ENCODE measurements around the gene NANOGP8.

NANOGP8 gene

DNA sequence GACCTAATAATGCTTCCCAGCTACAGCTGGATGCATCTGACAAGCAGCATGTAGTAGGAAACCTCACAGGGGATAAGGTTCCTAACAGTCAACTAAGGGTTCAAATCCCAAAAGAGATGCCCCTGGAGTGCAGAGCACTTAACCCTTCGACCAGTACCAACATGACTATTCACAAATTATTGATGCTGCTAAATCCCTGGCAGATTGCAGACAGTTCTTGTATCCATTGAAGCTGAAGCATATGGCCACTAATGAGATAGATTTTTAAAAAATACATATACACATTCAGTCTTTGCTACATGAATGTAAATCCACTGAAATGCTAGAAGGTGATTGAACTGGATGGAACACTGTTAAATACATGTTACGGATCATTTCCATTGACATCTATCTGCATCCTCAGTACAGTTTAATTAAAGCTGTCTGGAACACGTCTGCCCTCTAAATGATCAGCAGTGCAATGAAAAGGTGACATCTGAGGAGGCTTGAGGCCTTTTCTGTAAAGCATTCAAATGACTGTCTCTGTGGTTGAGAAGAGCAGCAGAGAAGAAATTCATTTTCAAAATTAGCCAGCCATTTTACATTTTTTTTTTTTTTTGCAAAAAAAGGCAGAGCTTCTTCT is 19.5 kb upstream of the NANOGP8 start:
- CTCF ChIA-PET = no interaction called here
- POLR2A ChIA-PET = no interaction called here
- no peak for TF ChIP-seq ZNF384 (IDR thresholded peaks at IDR 0.05)
- no peak for TF ChIP-seq SUZ12 (IDR thresholded peaks at IDR 0.05)
- TF ChIP-seq ELF4 (IDR thresholded peaks at IDR 0.05) = no peak
- DNase-seq (ENCODE audit: extremely low spot score) = no peak

DNA sequence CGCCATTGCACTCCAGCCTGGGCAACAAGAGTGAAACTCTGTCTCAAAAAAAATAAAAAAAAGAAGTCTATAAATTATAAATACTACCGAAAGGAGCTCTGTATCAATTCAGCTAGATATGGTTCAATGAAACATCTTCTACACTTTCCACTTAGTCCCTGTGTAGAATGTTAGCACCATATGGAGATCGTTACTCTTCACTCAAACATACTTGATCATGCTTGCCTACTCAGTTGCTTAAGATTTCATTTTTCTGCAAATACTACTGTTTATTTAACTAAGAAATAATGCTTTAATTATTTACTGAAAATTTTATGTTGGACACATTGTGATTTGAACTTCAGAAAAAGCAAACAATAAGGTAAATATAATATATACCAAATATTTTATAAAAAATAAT is 17.1 kb upstream of the NANOGP8 start:
- TF ChIP-seq CTBP1 (IDR thresholded peaks at IDR 0.05; ENCODE audit: borderline replicate concordance) (no peak), SP1 (IDR thresholded peaks at IDR 0.05) (no peak), ELF4 (IDR thresholded peaks at IDR 0.05) (no peak), BHLHE40 (IDR thresholded peaks at IDR 0.05; ENCODE audit: borderline replicate concordance) (no peak), SUZ12 (IDR thresholded peaks at IDR 0.05) (no peak), TARDBP (IDR thresholded peaks at IDR 0.05) (no peak), FOXA1 (IDR thresholded peaks at IDR 0.05) (no peak), ZNF384 (IDR thresholded peaks at IDR 0.05) (no peak), L3MBTL2 (conservative IDR thresholded peaks at IDR 0.05) (no peak), NFRKB (IDR thresholded peaks at IDR 0.05) (no peak), ARNT (IDR thresholded peaks at IDR 0.05) (no peak), LEF1 (IDR thresholded peaks at IDR 0.05; ENCODE audit: borderline replicate concordance) (no peak), FOXM1 (IDR thresholded peaks at IDR 0.05; ENCODE audit: borderline replicate concordance) (no peak), FOXK2 (IDR thresholded peaks at IDR 0.05) (no peak), HDGF (IDR thresholded peaks at IDR 0.05; ENCODE audit: borderline replicate concordance) (no peak)
- TF ChIP-seq, protein P1, sequence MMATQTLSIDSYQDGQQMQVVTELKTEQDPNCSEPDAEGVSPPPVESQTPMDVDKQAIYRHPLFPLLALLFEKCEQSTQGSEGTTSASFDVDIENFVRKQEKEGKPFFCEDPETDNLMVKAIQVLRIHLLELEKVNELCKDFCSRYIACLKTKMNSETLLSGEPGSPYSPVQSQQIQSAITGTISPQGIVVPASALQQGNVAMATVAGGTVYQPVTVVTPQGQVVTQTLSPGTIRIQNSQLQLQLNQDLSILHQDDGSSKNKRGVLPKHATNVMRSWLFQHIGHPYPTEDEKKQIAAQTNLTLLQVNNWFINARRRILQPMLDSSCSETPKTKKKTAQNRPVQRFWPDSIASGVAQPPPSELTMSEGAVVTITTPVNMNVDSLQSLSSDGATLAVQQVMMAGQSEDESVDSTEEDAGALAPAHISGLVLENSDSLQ (IDR thresholded peaks at IDR 0.05) = no peak
- CTCF ChIA-PET = no interaction called here
- POLR2A ChIA-PET = no interaction called here
- DNase-seq (ENCODE audit: extremely low spot score) = no peak

DNA sequence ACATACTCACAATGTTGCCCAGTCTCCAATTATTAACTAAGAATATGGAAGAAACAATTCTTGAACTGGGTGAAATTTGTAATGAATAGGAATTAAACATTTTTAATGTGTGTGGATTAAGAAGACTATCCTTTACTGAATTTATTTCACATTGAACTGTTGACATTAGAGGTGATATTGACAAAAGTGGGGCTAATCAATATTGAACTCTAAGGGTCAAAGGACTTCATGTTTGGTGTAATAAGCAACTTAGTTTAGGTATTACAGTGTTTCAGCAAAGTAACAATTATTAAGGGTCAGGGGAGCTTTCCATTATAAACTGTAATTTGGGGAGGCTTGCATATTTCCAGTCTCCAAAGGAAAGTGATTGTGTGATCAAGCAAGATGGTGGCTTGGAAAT is 16.2 kb upstream of the NANOGP8 start:
- CTCF ChIA-PET = no interaction called here
- TF ChIP-seq SUZ12 (IDR thresholded peaks at IDR 0.05) (no peak), L3MBTL2 (conservative IDR thresholded peaks at IDR 0.05) (no peak), FOXA1 (IDR thresholded peaks at IDR 0.05) (no peak), ARNT (IDR thresholded peaks at IDR 0.05) (no peak), NFRKB (IDR thresholded peaks at IDR 0.05) (no peak), ELF4 (IDR thresholded peaks at IDR 0.05) (no peak), LEF1 (IDR thresholded peaks at IDR 0.05; ENCODE audit: borderline replicate concordance) (no peak), FOXM1 (IDR thresholded peaks at IDR 0.05; ENCODE audit: borderline replicate concordance) (no peak)
- DNase-seq (ENCODE audit: extremely low spot score) = no peak
- POLR2A ChIA-PET = no interaction called here

DNA sequence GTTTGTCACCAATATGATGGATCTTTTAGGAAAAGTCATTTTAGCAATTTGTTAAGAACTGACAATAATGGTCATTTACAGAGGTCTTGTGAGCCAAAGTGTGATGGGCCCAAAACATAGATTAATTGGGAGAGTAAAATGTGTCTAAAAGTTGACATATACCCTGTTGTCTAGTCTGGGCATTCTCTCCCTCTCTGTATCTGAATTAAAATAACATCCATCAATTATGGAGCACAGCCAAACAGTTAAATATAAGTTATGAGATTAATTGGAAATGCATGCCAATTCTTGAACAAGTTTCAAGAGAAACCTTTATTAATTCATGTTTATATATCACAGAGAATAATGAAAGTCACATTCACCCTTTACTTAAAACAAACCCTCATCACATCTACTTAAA is 13.6 kb upstream of the NANOGP8 start:
- no peak for TF ChIP-seq SP1 (IDR thresholded peaks at IDR 0.05)
- TF ChIP-seq CTBP1 (IDR thresholded peaks at IDR 0.05; ENCODE audit: borderline replicate concordance) = no peak
- no peak for TF ChIP-seq FOXK2 (IDR thresholded peaks at IDR 0.05)
- ChIA-PET POLR2A (no interaction called here), CTCF (no interaction called here)
- no peak for DNase-seq (ENCODE audit: extremely low spot score)

GRCh38 chr15:35095941-35096340 is 10.8 kb upstream of the NANOGP8 start:
- no peak for TF ChIP-seq BHLHE40 (IDR thresholded peaks at IDR 0.05; ENCODE audit: borderline replicate concordance)
- CTCF ChIA-PET = no interaction called here
- POLR2A ChIA-PET = no interaction called here
- no peak for DNase-seq (ENCODE audit: extremely low spot score)

DNA sequence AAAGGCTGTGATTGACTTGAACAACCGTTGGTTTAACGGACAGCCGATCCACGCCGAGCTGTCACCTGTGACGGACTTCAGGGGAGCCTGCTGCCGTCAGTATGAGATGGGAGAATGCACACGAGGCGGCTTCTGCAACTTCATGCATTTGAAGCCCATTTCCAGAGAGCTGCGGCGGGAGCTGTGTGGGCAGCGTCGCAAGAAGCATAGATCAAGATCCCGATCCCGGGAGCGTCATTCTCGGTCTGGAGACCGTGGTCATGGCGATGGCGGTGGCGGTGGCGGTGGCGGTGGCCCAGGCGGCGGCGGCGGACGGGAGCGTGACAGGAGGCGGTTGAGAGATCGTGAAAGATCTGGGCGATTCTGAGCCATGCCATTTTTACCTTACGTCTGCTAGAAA is 7.8 kb upstream of the NANOGP8 start:
- DNase-seq (ENCODE audit: extremely low spot score) = no peak
- ChIA-PET CTCF (no interaction called here), POLR2A (no interaction called here)
- TF ChIP-seq CTBP1 (IDR thresholded peaks at IDR 0.05; ENCODE audit: borderline replicate concordance) (no peak), SUZ12 (IDR thresholded peaks at IDR 0.05) (no peak), ELF4 (IDR thresholded peaks at IDR 0.05) (no peak), HDGF (IDR thresholded peaks at IDR 0.05; ENCODE audit: borderline replicate concordance) (no peak), ZNF384 (IDR thresholded peaks at IDR 0.05) (no peak), L3MBTL2 (conservative IDR thresholded peaks at IDR 0.05) (no peak)

DNA sequence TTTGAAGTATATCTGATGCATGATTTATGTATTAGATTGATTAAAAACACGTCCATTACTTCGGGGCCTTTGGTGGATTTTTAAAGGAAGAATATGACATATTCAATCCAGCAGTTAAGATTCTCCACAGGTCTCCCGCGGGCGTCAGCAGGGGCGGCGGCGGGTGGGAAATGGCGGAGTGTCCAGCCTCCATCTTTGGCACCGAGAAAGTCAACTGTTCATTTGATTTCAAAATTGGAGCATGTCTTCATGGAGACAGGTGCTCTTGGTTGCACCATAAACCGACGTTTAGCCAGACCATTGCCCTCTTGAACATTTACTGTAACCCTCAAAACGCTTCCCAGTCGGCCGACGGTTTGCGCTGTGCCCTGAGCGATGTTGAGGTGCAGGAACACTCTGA is 7.2 kb upstream of the NANOGP8 start:
- POLR2A ChIA-PET = no interaction called here
- CTCF ChIA-PET = no interaction called here
- no peak for DNase-seq (ENCODE audit: extremely low spot score)
- TF ChIP-seq TARDBP (IDR thresholded peaks at IDR 0.05) = no peak
- no peak for TF ChIP-seq LEF1 (IDR thresholded peaks at IDR 0.05; ENCODE audit: borderline replicate concordance)
- TF ChIP-seq SP1 (IDR thresholded peaks at IDR 0.05) = no peak
- TF ChIP-seq CTBP1 (IDR thresholded peaks at IDR 0.05; ENCODE audit: borderline replicate concordance) = no peak
- no peak for TF ChIP-seq SUZ12 (IDR thresholded peaks at IDR 0.05)
- no peak for TF ChIP-seq FOXK2 (IDR thresholded peaks at IDR 0.05)
- no peak for TF ChIP-seq L3MBTL2 (conservative IDR thresholded peaks at IDR 0.05)
- no peak for TF ChIP-seq FOXA1 (IDR thresholded peaks at IDR 0.05)
- no peak for TF ChIP-seq NFRKB (IDR thresholded peaks at IDR 0.05)
- TF ChIP-seq HDGF (IDR thresholded peaks at IDR 0.05; ENCODE audit: borderline replicate concordance) = no peak
- TF ChIP-seq, protein P1 (IDR thresholded peaks at IDR 0.05) = no peak
- no peak for TF ChIP-seq ARNT (IDR thresholded peaks at IDR 0.05)

DNA sequence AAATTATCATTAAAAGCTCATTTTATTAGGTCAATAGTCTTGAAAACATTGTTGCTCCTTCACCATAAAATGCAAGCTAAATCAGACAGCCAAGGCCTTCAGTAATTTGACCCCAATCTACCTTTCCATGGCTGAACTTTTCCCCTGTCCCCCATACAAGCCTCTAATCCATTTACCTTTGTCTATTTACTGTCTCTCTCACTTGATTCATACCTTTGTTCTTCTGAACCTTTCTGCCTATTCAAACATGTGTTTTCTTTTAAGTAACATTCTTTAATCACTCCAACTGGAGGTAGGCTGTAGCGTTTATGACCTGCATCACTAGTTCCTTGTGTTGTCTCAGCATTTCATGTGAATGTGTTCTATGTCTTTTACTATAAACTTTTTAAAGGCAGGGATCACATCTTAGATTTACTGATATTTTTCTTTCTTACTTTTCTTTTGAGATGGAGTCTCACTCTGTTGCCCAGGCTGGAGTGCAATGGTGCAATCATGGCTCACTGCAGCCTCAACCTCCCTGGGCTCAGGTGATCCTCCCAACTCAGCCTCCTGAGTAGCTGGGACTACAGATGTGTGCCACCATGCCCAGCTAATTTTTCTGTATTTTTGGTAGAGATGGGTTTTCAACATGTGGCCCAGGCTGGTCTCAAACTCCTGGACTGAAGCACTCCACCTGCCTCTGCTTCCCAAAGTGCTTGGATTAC is 5.2 kb upstream of the NANOGP8 start:
- ChIA-PET CTCF (no interaction called here), POLR2A (no interaction called here)
- no peak for DNase-seq (ENCODE audit: extremely low spot score)
- TF ChIP-seq LEF1 (IDR thresholded peaks at IDR 0.05; ENCODE audit: borderline replicate concordance) (no peak), CTBP1 (IDR thresholded peaks at IDR 0.05; ENCODE audit: borderline replicate concordance) (no peak), ELF4 (IDR thresholded peaks at IDR 0.05) (no peak), ARNT (IDR thresholded peaks at IDR 0.05) (no peak), HDGF (IDR thresholded peaks at IDR 0.05; ENCODE audit: borderline replicate concordance) (no peak), SP1 (IDR thresholded peaks at IDR 0.05) (no peak), FOXK2 (IDR thresholded peaks at IDR 0.05) (no peak), BHLHE40 (IDR thresholded peaks at IDR 0.05; ENCODE audit: borderline replicate concordance) (no peak), SUZ12 (IDR thresholded peaks at IDR 0.05) (no peak), FOXM1 (IDR thresholded peaks at IDR 0.05; ENCODE audit: borderline replicate concordance) (no peak), FOXA1 (IDR thresholded peaks at IDR 0.05) (no peak), ZNF384 (IDR thresholded peaks at IDR 0.05) (no peak), NFRKB (IDR thresholded peaks at IDR 0.05) (no peak), TARDBP (IDR thresholded peaks at IDR 0.05) (no peak), L3MBTL2 (conservative IDR thresholded peaks at IDR 0.05) (no peak)
- TF ChIP-seq, protein P1 (IDR thresholded peaks at IDR 0.05) = no peak
